Measurements from ENCODE around the gene SP8.

Gene SP8

DNA sequence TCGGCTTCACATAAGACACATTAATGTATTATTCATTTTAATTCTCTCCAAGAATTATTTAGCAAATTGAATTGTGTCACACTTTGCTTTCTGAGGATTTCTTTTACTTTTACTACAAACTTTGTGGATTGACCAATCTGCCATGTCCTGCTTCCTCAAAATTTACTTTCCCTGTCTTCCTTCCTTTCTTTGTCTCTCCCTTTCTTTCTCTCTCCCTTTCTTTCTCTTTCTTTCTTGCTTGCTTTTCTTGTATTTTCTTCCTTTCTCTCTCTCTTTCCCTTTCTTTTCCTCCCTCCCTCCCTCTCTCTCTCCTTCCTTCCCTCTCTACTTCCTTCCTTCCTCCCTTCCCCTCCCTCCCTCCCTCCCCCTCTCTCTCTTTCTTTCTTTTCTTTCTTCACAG lies 37.8 kb downstream of the SP8 start:
- DNase-seq: no peak

- DNase-seq: no peak
Observed at GRCh38 chr7:20747001-20747400, 39.7 kb downstream of the SP8 start.

DNA sequence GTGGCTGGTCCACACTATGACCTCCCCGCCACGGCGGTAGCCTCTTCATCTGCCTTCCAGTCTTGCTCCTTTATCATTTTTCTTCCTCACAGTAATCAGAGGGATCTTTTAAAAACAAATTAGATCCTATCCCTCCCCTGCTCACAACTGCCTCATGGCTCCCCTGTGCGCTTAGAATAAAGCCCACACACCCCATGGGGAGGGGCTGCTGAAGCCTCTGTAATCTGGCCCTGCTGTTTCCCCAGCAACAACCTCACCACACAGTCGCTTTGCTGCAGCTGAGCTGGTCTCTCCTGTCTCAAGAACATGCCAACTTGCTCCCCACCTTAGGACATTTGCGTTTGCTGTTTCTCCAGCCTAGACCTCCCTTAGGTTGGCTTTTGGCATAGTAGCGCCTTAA lies 41.0 kb downstream of the SP8 start:
- no peak for DNase-seq

DNA sequence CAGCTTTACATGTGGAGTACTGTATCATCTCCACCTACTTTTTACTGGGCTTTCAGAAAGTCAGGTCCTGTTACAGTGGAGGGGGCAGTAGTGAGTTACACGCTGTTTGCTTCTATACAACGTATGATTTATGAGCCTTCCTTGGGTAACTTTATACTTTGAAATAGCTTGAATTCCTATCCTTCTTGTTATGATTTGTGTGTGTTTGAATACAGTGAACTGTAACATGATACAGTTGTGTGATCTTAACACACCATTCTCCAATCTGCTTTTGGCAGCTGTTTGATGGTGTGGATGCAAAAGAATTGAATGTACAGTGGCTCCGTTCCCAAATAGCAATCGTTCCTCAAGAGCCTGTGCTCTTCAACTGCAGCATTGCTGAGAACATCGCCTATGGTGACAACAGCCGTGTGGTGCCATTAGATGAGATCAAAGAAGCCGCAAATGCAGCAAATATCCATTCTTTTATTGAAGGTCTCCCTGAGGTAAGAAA lies 41.7 kb downstream of the SP8 start:
- DNase-seq: no peak

GRCh38 chr7:20742913-20743312 lies 43.8 kb downstream of the SP8 start:
- no peak for DNase-seq

GRCh38 chr7:20741801-20742200 lies 44.9 kb downstream of the SP8 start:
- no peak for DNase-seq

DNA sequence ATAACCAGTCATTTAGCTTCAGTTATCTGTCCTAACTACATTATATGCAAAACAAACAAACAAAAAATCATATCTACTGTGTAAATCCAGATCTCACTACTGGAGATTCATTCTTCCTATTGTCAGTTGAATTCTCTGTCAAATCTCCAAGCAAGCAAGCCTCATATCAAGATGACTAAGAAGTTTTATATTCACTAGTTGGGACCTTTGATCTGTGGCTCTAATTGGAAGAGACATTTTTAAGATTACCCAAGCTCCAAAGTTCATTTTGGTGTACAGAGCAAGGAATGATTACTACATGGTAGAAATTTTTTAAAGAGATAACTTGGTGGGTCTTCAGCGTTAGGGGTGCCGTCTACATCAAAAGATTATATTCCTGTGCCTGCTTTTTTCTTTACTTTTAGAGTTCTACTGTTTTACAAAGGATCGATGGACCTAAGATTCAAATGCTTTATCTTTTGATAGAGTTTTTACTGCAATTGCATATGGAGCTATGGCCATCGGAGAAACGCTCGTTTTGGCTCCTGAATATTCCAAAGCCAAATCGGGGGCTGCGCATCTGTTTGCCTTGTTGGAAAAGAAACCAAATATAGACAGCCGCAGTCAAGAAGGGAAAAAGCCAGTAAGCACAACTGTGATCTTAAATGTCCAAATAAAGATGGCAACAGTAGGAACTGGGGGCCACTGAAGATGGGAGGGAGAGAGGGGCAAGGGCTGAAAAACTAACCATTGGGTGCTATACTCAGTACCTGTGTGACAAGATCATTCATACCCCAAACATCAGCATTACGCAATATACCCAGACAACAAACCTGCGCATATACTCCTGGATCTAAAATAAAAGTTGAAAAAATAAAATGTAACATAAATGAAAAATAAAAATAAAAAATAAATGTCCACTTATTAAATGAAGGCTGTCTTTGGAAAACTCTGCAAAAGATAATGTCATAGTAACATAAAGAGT lies 47.9 kb downstream of the SP8 start:
- no peak for DNase-seq

DNA sequence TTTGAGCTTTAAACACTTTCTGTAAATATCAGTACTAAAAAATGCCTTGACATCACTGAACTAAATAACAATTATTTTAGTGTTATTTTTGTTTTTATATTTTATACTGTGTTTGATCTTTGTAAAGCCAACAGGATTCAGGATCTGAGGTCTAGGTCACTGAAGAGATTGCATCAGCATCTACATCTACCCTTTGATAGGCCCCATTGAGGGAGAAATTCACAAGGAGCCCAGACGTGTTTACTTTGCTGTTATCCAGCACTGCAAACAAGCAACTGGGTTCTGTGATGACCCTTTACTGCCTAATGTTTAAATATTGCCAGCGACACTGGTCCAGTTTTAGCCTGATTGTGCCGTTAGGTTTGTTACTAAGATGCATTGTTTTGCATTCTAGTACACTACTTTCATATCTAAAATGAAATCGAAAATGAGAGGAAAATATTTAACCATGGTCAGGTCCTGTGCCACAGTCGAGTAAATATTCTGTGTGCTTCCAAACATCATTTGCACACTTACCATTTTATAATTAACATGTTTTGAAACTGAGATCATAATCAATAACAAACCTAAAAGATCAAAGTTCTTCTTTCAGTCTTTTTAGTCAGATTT lies 48.7 kb downstream of the SP8 start:
- no peak for DNase-seq

- no peak for DNase-seq
Observed at GRCh38 chr7:20735346-20736065, 51.2 kb downstream of the SP8 start.

Data from central memory CD4-positive, alpha-beta T cell (primary cell).